Measurements from ENCODE around the gene PREX1.

PREX1 gene

DNA sequence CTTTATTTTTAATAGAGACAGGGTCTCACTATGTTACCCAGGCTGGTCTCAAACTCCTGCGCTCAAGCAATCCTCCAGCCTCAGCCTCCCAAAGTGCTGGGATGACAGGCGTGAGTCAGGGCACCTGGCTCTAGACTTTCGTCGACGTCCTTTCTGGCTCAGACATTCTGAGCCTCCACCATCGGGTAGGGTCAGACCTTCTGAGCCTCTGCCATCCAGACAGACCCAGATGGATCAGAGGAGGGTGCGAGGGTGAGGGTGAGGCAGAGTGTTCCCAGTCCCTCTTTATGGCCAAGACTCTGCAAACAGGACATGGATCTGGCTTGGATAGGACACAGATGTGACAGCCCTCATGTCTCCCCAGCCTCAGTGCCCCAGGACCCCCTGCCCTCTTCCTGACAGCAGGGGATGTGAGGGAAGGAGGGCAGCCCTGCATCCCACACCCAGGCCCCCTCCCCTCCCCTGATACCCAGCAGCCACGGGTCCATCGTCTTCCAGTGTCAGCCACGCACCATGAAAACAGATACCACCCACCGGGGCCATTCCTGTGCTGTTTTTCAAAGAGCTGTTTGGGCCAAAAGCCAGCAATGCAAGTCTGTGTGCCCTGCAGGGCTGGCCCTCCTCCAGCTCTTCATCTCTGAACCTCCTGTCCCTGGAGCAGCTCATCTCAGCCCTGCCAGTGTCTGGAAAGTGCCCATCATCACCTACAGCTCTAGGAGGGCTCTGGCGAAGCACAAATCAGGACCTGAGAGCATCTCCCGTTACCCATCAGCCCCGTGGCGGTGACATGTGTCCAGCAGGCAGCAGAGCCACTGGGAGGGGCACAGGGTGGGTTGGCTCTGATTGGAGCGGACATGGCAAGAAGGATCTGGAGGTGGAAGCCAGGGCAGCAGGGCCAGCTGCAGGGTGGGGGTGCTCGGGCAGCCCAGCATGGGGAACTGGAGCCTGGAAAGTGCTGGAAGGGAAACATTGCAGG, 208.4 kb downstream of the PREX1 start:
- DNase-seq (ENCODE audit: low spot score), result no peak

DNA sequence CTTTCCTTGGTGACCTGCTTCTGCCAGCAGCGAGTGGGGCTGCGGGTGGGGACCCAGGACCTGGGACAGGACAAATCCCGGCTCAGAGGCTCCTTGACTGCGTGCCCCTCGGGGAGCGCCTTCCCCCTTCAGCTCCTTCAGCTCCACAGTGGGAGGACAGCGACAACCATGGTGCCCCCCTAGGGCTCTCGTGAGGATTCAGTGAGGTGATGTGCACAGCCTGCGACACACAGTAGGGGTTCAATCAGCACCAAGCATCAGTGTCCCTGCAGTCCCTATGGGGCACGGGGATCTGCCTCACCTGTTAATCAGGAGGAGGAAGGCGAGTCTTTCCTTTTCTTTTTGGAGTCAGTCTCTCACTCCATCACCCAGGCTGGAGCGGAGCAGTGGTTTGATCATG, 209.2 kb downstream of the PREX1 start:
- DNase-seq (ENCODE audit: low spot score), result no peak

DNA sequence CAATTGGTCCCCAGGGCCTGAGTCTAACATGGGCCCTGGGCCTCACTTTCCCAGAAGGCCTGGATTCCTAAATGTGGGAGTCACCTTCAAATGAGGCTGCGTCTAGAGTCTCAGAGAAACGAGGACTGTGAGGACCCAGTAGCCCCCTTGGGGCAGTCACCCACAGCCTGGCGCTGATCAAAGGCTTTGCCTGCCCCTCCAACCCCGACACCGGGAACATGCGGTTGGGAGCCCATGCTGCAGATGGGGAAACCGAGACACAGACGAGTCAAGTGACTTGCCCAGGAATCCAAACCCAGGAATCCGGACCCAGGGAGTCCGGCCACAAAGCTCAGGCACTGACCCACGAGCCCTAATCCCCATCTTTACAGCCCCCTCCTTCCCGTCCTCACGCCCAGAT, 209.7 kb downstream of the PREX1 start:
- DNase-seq (ENCODE audit: low spot score), result no peak

DNA sequence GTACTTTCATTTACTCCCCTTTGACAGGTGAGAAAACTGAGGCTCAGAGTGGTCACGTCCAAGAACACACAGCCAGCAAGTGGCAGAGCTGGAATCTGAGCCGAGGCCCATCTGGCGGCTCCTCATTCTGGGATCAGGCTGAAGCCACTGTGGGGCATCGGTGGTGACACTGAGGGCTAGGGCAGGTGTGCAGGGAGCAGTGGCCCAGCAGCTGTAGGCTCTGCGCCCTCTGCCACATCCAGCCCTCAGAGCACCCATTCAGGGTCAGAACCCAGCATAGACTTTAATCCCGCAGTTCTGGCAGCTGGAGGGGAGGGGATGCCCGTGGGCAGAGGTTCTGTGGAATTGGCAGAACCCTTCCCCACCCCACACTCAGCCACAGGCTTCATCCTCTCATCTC, 210.3 kb downstream of the PREX1 start:
- DNase-seq (ENCODE audit: low spot score), result no peak

DNA sequence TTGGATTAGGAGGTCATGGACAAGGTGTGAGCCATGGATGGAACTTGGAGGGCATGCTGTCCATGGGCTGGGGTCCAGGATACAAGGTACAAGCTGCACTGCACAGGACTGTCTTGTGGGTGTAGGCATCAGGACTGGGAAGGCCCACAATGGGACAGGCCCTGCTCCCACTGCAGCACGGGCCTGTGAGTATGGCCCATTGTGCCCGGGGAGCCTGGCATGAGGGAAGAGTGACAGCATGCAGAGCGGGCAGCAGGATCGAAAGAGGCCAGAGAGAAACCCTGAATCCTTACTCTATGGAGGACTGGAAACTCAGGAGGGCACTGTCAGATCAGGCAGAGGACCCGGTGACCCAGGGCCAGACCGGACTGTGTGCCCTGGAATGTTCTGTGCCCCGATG, 211.3 kb downstream of the PREX1 start:
- no peak for DNase-seq (ENCODE audit: low spot score)

DNA sequence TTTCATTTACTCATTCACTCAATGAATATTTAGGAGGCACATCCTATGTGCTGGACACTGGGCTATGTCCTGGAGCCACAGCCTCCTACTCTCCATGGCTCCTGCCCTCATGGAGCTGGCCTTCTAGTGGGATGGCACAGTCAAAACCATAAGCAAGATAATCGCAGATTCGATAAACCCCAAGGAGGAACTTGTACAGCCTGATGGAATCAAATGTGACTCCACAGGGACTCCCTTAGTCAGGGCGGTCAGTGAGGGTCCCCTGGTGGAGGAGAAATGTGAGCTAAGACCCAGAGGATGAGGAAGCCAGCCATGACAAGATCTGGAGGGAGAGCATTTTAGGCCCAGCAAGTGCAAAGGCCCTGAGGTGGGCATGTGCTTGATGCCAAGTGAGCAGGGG, 211.9 kb downstream of the PREX1 start:
- no peak for DNase-seq (ENCODE audit: low spot score)

DNA sequence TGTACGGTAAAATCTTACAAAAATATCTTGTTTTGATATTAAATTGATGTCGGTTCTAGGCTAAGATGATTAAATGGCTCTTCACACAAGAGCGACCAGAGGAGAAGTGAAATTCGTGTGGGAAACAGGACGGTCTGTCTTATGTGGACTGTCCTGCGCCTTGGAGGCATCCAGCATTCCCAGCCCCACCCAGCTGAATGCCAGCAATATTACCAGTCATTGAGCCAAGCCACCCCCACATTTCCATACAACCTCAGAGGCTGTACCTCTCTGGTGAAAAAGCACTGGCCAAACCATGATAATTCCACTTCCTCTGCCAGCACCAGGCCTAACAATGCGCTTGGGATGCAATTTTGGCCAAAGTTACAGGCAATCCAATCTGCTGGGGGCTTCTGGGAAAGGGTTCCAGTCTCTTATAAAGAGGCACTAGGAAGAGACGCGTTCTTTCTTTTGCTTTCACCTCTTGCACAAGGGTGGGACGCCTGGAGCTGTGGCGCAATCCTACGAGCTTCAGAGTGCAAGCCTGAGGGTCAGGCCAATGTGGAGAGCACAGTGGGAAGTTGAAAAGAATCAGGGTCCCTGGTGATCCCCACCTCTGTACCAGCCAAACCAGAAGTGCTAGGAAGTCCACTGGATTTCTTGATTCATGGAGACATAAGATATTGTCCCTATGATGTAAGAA, 213.1 kb downstream of the PREX1 start:
- DNase-seq (ENCODE audit: low spot score), result no peak

DNA sequence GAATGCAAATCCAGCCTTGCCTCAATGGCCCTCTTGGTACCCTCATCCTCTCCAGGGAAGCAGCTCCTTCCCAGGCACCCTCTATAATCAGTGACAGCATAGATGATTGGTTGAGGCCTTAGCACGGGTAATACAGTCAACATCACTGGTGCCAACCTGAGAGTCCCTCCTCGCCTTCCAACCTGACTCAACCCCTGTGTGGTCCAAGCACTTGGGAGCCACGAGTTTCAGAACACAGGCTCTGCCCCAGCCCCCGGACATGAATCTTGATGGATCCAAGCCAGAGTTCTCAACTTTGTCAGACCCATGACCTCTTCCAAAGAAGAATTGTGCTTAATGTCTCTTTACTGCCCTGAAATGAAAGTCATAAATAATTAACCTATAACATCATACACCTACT, 213.9 kb downstream of the PREX1 start:
- DNase-seq (ENCODE audit: low spot score), result no peak

DNA sequence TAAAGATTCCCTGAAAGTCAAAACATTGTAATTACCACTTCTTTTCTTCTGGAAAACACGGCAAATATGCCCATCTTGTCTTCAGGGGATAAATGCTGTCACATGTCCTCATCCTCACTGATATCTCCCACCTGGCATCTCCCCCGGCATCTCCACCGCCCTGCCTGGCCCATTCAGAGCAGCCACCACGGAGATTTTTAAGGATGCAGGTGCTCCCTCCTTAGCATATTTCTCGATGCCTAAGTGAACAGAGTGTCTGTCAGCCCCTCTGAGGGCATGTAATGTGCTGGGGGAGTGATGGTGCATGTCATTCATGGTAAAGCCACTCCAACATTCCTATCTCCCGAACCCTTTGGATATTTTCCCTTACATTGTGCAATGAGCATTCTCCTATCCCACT, 215.5 kb downstream of the PREX1 start:
- DNase-seq (ENCODE audit: low spot score), result no peak

DNA sequence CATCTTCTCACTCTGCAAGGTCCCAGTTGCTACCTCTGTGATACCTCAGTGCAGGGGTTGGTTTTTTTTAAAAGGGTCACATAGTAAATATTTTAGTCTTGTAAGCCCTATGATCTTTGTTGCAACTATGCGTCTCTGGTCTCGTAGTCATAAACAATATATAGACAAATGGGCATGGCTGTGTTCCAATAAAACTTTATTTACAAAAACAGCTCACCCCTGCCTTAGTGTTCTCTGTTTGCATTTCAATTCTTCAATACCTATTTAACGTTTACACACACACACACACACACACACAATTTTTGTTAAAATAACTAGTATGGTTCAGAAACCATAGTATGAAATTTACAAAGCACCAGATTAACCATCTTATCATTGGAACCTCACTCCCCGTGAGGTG, 216.8 kb downstream of the PREX1 start:
- DNase-seq (ENCODE audit: low spot score), result no peak

DNA sequence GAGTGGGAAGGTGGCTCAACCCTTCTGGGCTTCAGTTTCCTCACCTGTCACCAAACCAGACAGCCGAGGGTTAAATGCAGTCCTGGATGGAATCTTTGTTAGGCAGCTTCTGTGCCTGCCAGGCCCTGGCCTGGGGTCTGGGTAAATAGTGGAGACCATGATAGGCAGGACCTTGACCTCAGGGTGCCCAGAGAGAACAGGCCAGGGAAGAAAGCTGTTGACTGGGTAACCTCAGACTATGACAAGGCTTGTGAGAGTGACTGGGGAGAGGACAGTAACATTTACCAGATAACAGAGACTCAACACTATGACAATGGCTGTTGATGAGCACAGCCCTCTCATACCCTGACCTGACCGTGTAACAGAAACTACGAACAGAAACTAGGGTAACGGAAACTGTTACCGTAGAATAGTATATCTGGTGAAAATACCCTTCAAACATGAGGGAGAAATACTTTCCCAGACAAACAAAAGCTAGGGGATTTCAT, 218.3 kb downstream of the PREX1 start:
- DNase-seq (ENCODE audit: low spot score), result no peak

DNA sequence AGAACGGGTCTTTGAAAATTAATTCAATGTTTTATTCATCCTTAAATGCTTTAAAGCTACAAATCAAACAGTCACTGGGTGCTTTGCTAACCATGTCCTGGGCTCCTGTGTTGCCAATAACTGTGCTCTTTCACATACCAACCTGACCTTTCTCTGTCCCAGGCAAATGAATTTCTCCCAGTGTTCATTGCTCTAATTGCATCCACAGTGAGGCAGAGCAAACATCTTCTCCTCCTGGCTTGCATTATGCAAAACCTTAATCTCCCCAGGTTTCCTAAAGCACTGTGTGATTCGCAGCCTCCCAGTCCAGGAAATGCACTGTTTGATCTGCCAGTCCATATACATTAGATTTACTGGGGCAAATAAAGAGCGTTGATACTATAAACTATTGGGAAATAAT, 219.0 kb downstream of the PREX1 start:
- no peak for DNase-seq (ENCODE audit: low spot score)

DNA sequence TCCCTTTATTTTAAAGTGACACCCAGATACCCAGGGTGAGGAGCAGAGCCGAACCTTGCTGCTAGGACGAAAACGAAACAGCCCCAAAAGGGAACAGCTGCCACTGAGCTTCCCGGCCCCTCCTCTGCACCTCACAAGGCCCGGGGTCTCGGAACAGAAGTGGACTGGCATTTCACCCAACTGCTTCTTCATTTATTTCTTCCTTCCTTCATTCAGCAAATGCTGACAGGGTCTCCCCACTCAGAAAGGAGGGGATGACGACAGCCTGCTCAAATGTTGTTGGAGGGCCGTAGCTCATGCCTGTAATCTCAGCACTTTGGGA, 220.3 kb downstream of the PREX1 start:
- DNase-seq (ENCODE audit: low spot score), result no peak

DNA sequence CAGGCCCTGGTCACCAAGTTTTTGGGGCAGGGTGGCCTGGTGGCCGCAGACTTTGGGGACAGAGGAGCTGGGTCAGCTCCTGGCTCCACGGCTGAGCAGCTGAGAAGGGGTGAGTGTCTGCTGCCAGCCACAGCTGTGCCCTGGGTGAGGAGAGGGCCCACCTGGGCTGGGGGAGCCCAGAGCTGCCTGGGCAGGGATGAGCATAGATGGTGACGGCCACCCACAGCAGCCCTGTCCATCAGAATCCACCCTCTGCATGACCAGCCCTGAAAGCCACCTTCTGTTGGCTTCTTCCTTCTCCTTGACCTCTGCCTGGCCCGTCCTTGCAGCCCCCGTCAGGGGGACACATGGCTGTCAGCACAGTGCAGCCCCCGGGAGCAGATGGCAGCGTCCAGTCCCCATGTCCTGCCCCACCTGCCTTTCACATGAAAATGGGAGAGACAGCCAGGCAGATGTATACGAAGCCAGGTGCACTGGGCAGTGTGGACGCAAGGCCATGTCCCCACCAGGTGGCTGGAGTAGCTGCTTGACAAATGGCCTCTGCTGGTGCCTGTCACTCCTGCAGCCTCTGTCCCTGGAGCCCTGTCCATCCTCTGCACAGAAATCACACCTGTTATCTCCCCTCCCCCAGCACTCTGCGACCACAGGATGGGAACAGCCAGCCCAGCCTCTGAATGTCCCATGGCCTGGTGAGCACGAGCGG, 220.8 kb downstream of the PREX1 start:
- no peak for DNase-seq (ENCODE audit: low spot score)

DNA sequence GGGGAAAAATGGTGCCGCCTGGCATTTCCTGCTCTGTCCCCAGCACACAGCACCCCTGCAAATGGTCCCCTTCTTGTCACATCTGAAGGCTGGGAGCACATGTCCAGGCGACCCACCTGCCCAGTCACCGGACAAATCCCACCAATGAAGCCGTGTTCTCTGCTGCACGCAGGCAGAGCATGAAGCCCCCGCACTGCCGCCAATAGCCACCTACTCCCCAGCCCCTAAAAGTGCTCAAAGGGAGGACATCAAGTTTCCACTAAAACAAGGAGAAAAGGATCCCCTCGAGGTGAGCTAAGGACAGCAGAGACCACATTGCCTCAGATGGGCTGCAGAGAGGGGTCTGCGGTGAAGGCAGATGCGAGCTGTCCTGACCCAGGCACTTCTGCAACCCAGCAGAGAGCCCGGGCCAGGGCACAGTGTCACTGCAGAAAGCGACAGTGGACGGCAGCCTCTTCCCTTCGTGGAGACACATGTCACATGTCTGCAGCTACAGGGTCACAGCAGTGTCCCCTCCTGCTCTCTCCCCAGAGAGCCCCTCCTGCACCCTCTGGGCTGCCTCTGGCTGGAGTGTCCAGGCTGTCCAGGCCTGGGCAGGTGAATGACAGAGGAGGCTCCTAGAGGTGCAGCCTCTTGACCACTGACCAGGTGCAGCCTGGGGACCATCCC, 221.5 kb downstream of the PREX1 start:
- DNase-seq (ENCODE audit: low spot score), result no peak

DNA sequence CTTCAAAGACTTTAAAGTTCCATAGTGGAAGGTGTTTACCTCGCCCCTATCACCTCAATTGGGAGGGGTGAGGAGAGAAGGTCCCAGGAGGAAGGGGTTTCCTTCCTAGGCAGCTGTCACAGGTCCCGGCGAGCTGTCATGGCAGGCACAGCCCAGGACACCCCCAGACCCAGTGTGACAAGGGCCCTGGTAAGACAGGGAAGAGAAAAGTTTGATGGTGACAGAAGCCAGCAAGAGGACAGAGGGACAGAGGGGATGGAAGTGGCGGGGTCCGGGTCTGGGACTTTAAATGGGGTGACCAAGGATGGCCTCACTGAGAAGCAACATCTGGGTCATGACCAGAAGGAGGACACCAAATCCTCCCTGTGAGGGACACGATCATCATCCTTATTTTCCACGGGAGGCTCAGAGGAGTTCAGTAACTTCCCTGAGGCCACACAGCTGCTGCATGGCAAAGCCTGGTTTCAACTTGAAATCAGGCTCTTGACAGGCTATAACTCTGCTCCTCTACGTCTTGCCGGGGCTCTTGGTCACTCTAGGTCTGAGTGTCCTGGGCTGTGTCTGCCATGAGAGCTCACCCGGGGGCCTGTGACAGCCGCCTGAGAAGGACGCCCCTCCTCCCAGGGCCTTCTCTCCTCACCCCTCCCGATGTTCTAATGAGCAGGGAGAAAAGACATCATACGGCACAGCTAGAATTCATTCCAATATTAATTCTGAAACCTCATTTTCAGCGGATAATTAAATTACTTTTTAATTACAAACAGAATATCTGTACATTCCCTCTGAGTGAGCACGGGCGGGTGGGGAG, 222.2 kb downstream of the PREX1 start:
- DNase-seq (ENCODE audit: low spot score), result no peak

DNA sequence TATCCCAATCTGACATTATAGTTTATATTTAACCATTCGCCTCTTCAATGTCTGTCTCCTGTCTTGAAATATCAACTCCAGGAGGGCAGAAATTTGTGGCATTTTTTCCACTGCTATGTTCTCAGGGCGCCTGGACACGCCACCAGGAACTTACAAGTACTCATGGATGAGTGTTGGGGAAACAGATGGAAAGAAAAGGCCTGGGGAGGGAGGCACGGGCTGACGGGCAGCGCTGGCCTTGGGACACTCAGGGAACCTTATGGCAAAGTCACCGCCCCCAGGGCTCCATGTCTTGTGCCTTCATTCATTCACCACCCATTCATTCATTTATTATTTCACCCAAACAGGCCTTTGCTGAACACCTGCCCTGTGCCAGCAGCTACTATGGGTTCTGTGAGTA, 222.9 kb downstream of the PREX1 start:
- DNase-seq (ENCODE audit: low spot score), result no peak

DNA sequence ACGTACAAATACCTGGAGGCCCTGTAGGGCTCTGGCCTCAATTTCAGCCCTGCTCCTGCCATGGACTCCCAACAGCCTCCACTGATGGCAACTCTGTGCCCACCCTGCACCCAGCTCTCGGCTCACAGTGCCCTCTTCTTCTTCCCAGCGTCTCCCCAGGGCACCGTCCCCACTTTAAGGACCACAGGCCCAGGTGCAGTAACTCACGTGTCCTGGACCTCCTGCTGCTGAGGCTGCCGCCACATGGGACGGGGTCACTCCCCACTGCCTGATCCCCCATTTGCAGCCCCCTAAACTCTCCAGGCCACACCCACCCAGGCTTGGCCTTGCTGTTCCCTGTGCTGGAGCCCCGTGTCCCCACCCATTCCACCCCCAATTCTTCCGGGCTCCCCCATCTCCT, 223.4 kb downstream of the PREX1 start:
- DNase-seq (ENCODE audit: low spot score), result no peak

DNA sequence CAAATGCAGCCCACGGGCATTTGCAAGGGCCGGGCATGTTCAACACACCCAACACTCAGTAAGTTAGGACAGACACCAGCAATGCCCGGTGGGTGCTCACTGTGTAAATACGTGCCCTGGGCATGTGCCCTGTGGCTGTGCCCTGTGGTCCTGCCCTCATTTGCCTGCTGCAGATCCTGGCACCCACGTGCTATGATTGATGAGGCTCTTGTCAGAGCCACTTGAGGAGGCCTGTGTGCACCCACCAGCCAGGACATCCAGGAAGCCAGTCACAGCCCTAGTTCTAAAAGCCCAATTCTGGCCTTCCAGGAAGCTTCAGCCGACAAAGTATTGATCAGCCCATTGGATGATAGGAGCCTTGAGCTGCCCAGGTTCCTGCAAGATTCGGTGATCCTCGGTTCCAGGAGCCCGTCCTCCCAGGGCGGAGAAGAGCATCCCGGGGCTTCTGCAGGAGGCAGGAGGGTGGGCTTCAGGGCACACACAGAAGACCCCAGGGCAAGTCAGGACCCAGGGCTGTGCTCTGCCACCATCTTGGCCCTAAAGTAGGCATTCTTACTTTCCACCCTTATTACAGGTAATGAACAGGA, 223.9 kb downstream of the PREX1 start:
- DNase-seq (ENCODE audit: low spot score), result no peak

DNA sequence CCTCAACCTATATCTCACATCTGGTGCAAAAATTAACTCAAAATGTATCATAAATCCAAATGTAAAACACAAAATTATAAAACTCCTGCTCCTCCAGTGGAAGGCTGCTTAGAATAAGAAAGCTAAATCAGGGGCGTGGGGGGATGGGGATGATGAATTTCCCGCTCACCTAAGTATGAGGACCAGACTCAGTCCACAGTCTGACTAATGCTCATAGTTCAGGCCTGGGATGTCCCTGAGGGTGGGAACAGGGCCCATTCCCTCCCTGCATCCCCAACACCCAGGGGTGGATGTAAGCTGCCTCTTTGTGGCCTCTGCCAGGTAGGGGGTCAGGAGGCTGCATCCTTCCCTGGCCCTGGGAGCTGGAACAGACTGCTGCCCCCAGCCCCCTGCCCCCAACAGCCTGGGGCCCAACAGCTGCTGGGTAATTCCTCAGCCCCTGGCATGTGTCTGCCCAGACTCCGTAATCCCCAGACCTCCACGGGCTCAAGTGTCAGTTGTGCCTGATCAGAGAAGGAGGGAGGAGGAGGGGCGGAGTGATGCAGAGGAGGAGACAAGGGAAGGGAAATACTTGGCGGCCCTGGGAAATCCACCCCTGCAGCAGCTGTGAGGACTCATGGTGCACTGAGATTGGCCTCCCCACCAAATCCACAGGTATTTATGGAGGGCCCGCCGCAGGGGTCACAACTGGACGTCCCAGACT, 224.5 kb downstream of the PREX1 start:
- DNase-seq (ENCODE audit: low spot score), result no peak
